SK-N-SH (cell line): ENCODE measurements around the gene MIA. TPM values are rescaled to one million over a fixed set of nuclear protein-coding genes. Genes with fewer than 3 reads are reported as not detected.
"Not testable (repeated sequence)": the region's sequence is repeated elsewhere in the genome, so short reads cannot be mapped to it uniquely, and the experiment has no call there.

Experiments
- CTCF ChIA-PET: fragments of 300-600, 350-600 bp; formaldehyde crosslinking; extraction: SDS; loops from one replicate; lab custom pipeline; 2021; lab: Yijun Ruan, JAX
- POLR2A ChIA-PET: fragments of 350-600 bp; sonication (Branson Sonifier 250); formaldehyde crosslinking; extraction: SDS; loops from one replicate; lab custom pipeline; 2020; ENCODE audit warnings: antibody characterized with exemption, inconsistent platforms; lab: Yijun Ruan, JAX
- DNase-seq: peaks from one replicate; pipeline ENCODE4 v3.0.0; 2012
- H2AFZ ChIP-seq: fragments of 200-600 bp; sonication (generic); 2 replicates; pipeline ENCODE4 v1.8.1; 2016; ENCODE audit warnings: antibody characterized with exemption, mild to moderate bottlenecking, low read depth
- H3F3A ChIP-seq: fragments of 200-600 bp; sonication (generic); replicated peaks from 2 replicates; pipeline ENCODE3; 2016; ENCODE audit warnings: antibody characterized with exemption, mild to moderate bottlenecking; ENCODE audit not compliant: insufficient read depth
- H3K27ac ChIP-seq, 2 experiments: fragments of 200-500 bp in 1 of 2; fragments of 200-600 bp in 1 of 2; sonication (Bioruptor generic) in 1 of 2; sonication (generic), shearing (Covaris generic) in 1 of 2; 2 replicates each; pipeline versions ENCODE4 v1.5.1 to v1.6.1; 2014 to 2016; ENCODE audit warnings: low read depth in 2 of 2, inconsistent platforms in 1 of 2, low read length in 1 of 2, mild to moderate bottlenecking in 1 of 2, mixed read lengths in 1 of 2
- H3K27me3 ChIP-seq: fragments of 200-600 bp; sonication (generic), shearing (Covaris generic); 2 replicates; pipeline ENCODE4 v1.6.1; 2016; ENCODE audit warnings: mixed run types; ENCODE audit not compliant: insufficient read depth
- H3K36me3 ChIP-seq, 2 experiments: fragments of 200-500 bp in 1 of 2; fragments of 200-600 bp in 1 of 2; sonication (Bioruptor generic) in 1 of 2; sonication (generic) in 1 of 2; replicated peaks in 1 of 2; 2 replicates each; pipeline versions ENCODE3 to v1.5.1; 2014 to 2016; ENCODE audit warnings: low read length in 1 of 2, mild to moderate bottlenecking in 1 of 2; ENCODE audit not compliant: insufficient read depth in 2 of 2, control insufficient read depth in 1 of 2
- H3K4me1 ChIP-seq, 2 experiments: fragments of 200-500 bp in 1 of 2; fragments of 200-600 bp in 1 of 2; sonication (Bioruptor generic) in 1 of 2; sonication (generic), shearing (Covaris generic) in 1 of 2; 2 replicates each; pipeline versions ENCODE4 v1.5.1 to v1.6.1; 2014 to 2016; ENCODE audit warnings: low read depth in 1 of 2, low read length in 1 of 2, mixed run types in 1 of 2; ENCODE audit not compliant: insufficient read depth in 2 of 2, control insufficient read depth in 1 of 2
- H3K4me2 ChIP-seq: fragments of 200-600 bp; sonication (generic), shearing (Covaris generic); 2 replicates; pipeline ENCODE4 v1.6.1; 2017; ENCODE audit warnings: mixed run types
- H3K4me3 ChIP-seq, 2 experiments: fragments of 200-500 bp in 1 of 2; fragments of 200-600 bp in 1 of 2; sonication (Bioruptor generic) in 1 of 2; sonication (generic), shearing (Covaris generic) in 1 of 2; 2 replicates each; pipeline versions ENCODE4 v1.5.1 to v1.8.1; 2014 to 2016; ENCODE audit warnings: low read depth in 2 of 2, inconsistent platforms in 1 of 2, low read length in 1 of 2, mild to moderate bottlenecking in 1 of 2, mixed read lengths in 1 of 2, moderate library complexity in 1 of 2
- H3K79me2 ChIP-seq: fragments of 200-600 bp; sonication (generic); 2 replicates; pipeline ENCODE4 v1.8.1; 2017; ENCODE audit warnings: mild to moderate bottlenecking; ENCODE audit not compliant: insufficient read depth
- H3K9ac ChIP-seq: fragments of 200-600 bp; sonication (generic); 2 replicates; pipeline ENCODE4 v1.6.1; 2017; ENCODE audit warnings: mixed run types
- H3K9me2 ChIP-seq: fragments of 200-600 bp; sonication (generic); 2 replicates; pipeline ENCODE4 v1.6.1; 2017; ENCODE audit warnings: mixed run types
- H3K9me3 ChIP-seq: fragments of 200-600 bp; sonication (generic); 2 replicates; pipeline ENCODE4 v1.6.1; 2017; ENCODE audit warnings: mixed run types, mild to moderate bottlenecking, moderate library complexity
- H4K20me1 ChIP-seq: fragments of 200-600 bp; sonication (generic); 2 replicates; pipeline ENCODE4 v1.6.1; 2017; ENCODE audit warnings: mild to moderate bottlenecking, mixed run types; ENCODE audit not compliant: insufficient read depth
- CHD2 ChIP-seq: fragments of 150-350 bp; IDR thresholded peaks from 2 replicates; pipeline ENCODE4 v1.6.1; 2018; ENCODE audit warnings: low read length; ENCODE audit not compliant: partially characterized antibody
- ELF1 ChIP-seq: IDR thresholded peaks from 2 replicates; pipeline ENCODE4 v1.4.0; 2012
- GABPA ChIP-seq: IDR thresholded peaks from 2 replicates; pipeline ENCODE4 v1.4.0; 2012; ENCODE audit warnings: low read depth, mild to moderate bottlenecking
- GATA2 ChIP-seq: sonication (generic); formaldehyde crosslinking; IDR thresholded peaks from 2 replicates; pipeline ENCODE4 v1.5.0; 2020; ENCODE audit warnings: mild to moderate bottlenecking, missing genetic modification reagents
- PBX3 ChIP-seq: IDR thresholded peaks from 2 replicates; pipeline ENCODE4; 2012
- POLR2AphosphoS5 ChIP-seq: IDR thresholded peaks from 2 replicates; pipeline ENCODE4 v1.6.1; 2012; ENCODE audit warnings: low read depth, low read length
- RAD21 ChIP-seq: IDR thresholded peaks from 2 replicates; pipeline ENCODE4 v1.6.1; 2012; ENCODE audit warnings: mild to moderate bottlenecking, low read length
- RFX5 ChIP-seq: IDR thresholded peaks from 2 replicates; pipeline ENCODE4 v1.6.1; 2012; ENCODE audit warnings: mild to moderate bottlenecking, improper control_type of control experiment, low read length
- RXRA ChIP-seq: IDR thresholded peaks from 2 replicates; pipeline ENCODE4 v1.4.0; 2012; ENCODE audit warnings: low read depth, mild to moderate bottlenecking, borderline replicate concordance
- TAF1 ChIP-seq: IDR thresholded peaks from 2 replicates; pipeline ENCODE4 v1.6.1; 2012; ENCODE audit warnings: low read depth, mild to moderate bottlenecking, low read length, moderate library complexity, borderline replicate concordance
- TEAD4 ChIP-seq: IDR thresholded peaks from 2 replicates; pipeline ENCODE4 v1.4.0; 2012; ENCODE audit warnings: mild to moderate bottlenecking, borderline replicate concordance; ENCODE audit not compliant: insufficient read depth
- YY1 ChIP-seq: IDR thresholded peaks from 2 replicates; pipeline ENCODE4 v1.4.0; 2012; ENCODE audit warnings: low read depth, mild to moderate bottlenecking
- WGBS: methylation state at CpG from one replicate; pipeline ENCODE4 v1.1.6; 2017; ENCODE audit warnings: low lambda C conversion rate; 5-methylcytosine and 5-hydroxymethylcytosine counted together
- polyA plus RNA-seq, 3 experiments: library from polyadenylated mRNA; depleted of rRNA; stranded (reverse); fragments of >200 nt; gene quantifications; 2 replicates each; pipeline ENCODE4 v1.2.3, GENCODE V29; 2012
- TF ChIP-seq, protein P1 (sequence below): IDR thresholded peaks from 2 replicates; pipeline ENCODE4 v1.6.1; 2012; ENCODE audit warnings: mild to moderate bottlenecking, low read depth, low read length, moderate library complexity
- TF ChIP-seq, protein P2 (sequence below): IDR thresholded peaks from 2 replicates; pipeline ENCODE4 v1.4.0; 2012; ENCODE audit warnings: low read depth

MIA gene
- 0.47 TPM in 1 of 2 replicates, not detected in the other for polyA plus RNA-seq (2012; rRNA removed)
- 0.38 TPM in 1 of 2 replicates, not detected in the other for polyA plus RNA-seq (2012; cell fraction: cytosol; rRNA removed)
- 0.22 and 0.50 TPM in 2 replicates for polyA plus RNA-seq (2012; cell fraction: nucleus; rRNA removed)

- H3K9ac ChIP-seq = no peak within 1 kb of the TSS
- H2AFZ ChIP-seq = no peak within 1 kb of the TSS
- H3K27ac ChIP-seq = no peak within 1 kb of the TSS
- H3K9me3 ChIP-seq = no peaks in the 10 kb centered on the region
- CTCF ChIA-PET = interaction anchor here (1.0 to 1.6 kb wide), 2 partner anchors 32 to 44 kb away, joined by 3 to 5 read pairs; no protein-coding TSS in a partner anchor
- peaks cover 13% of the 10 kb centered on the region for H3F3A ChIP-seq
- H3K36me3 ChIP-seq = no peaks in the 10 kb centered on the region
- POLR2A ChIA-PET = no interaction called here
- H3K27me3 ChIP-seq = no peaks in the 10 kb centered on the region
- H3K4me3 ChIP-seq = no peak within 1 kb of the TSS
- no peaks in the 10 kb centered on the region for H4K20me1 ChIP-seq
- peaks cover 6 to 9% of the 10 kb centered on the region in 2 experiments; a peak in 2 of 4 replicates for H3K4me1 ChIP-seq
- 88% methylated on average over 9 of the region's 9 CpGs for WGBS
- no peak within 1 kb of the TSS for H3K4me2 ChIP-seq
- TF ChIP-seq GATA2 = no peak
- no peak for TF ChIP-seq RXRA
- TF ChIP-seq, protein P1, sequence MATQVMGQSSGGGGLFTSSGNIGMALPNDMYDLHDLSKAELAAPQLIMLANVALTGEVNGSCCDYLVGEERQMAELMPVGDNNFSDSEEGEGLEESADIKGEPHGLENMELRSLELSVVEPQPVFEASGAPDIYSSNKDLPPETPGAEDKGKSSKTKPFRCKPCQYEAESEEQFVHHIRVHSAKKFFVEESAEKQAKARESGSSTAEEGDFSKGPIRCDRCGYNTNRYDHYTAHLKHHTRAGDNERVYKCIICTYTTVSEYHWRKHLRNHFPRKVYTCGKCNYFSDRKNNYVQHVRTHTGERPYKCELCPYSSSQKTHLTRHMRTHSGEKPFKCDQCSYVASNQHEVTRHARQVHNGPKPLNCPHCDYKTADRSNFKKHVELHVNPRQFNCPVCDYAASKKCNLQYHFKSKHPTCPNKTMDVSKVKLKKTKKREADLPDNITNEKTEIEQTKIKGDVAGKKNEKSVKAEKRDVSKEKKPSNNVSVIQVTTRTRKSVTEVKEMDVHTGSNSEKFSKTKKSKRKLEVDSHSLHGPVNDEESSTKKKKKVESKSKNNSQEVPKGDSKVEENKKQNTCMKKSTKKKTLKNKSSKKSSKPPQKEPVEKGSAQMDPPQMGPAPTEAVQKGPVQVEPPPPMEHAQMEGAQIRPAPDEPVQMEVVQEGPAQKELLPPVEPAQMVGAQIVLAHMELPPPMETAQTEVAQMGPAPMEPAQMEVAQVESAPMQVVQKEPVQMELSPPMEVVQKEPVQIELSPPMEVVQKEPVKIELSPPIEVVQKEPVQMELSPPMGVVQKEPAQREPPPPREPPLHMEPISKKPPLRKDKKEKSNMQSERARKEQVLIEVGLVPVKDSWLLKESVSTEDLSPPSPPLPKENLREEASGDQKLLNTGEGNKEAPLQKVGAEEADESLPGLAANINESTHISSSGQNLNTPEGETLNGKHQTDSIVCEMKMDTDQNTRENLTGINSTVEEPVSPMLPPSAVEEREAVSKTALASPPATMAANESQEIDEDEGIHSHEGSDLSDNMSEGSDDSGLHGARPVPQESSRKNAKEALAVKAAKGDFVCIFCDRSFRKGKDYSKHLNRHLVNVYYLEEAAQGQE = no peak
- no peak for TF ChIP-seq GABPA
- TF ChIP-seq ELF1 = no peak
- TF ChIP-seq POLR2AphosphoS5 = no peak
- TF ChIP-seq RAD21 = no peak
- DNase-seq = no peak
- H3K79me2 ChIP-seq = peaks cover 10% of the 10 kb centered on the region; the same call in 1 of the 2 replicates
- no peaks in the 10 kb centered on the region for H3K9me2 ChIP-seq
Observed at GRCh38 chr19:40774916-40775631, at the start of gene MIA. MIA (plus strand) TSS chr19:40775521; CDS start chr19:40775543, 22 bp downstream.

DNA sequence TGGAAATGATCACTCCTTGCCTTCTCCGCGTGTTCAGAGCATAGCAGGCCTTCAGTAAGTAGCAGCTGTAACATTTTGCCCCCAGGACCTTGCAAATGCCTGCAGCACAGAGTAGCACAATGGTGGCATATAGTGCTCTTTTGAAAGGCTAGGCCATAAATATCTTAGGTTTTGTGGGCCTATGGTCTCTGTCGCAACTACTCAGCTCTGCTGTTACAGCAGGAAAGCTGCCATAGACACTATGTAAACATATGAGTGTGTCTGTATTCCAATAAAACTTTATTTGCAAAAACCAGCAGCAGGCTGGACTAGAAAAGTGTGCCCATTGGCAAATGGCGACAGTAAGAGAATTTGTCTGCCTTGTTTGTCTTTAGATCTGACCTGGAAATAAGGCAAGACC, 49.0 kb upstream of the MIA start:
- Histone ChIP-seq H3K36me3 (peaks cover 6 to 46% of the 10 kb centered on the region in 2 experiments), H4K20me1 (0 out of 2 replicates have a peak, but pooled peaks cover 7% of the 10 kb centered on the region), H3K27me3 (no peaks in the 10 kb centered on the region), H3K9me2 (no peaks in the 10 kb centered on the region), H3K9ac (no peak overlapping the region), H3K4me2 (no peak overlapping the region), H3K4me3 (no peak overlapping the region), H3K27ac (no peak overlapping the region), H3K79me2 (peaks cover 38% of the 10 kb centered on the region), H3K9me3 (no peaks in the 10 kb centered on the region), H3F3A (no peaks in the 10 kb centered on the region), H3K4me1 (no peaks in the 10 kb centered on the region), H2AFZ (no peak overlapping the region)
- ChIA-PET CTCF (interaction anchor here (1.4 to 1.6 kb wide), 2 partner anchors 8 to 63 kb away, joined by 3 to 4 read pairs; no protein-coding TSS in a partner anchor), POLR2A (interaction anchor here (0.9 kb wide), 1 partner anchor 10 kb away, joined by 4 read pairs; the partner anchor contains the start of genes COQ8B and ITPKC)
- TF ChIP-seq CHD2 (no peak), YY1 (no peak), PBX3 (no peak), ELF1 (no peak), TEAD4 (no peak), RFX5 (no peak), TAF1 (no peak), GATA2 (no peak), GABPA (no peak)
- TF ChIP-seq, protein P2, sequence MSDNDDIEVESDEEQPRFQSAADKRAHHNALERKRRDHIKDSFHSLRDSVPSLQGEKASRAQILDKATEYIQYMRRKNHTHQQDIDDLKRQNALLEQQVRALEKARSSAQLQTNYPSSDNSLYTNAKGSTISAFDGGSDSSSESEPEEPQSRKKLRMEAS = no peak
- 94% methylated on average over 4 of the region's 4 CpGs for WGBS
- no peak for DNase-seq

- not testable (repeated sequence) for H3F3A ChIP-seq, H3K4me1 ChIP-seq, H3K4me2 ChIP-seq, H3K9ac ChIP-seq, H3K9me2 ChIP-seq, DNase-seq, H3K79me2 ChIP-seq, H3K4me3 ChIP-seq, H3K27ac ChIP-seq, H3K9me3 ChIP-seq, H3K27me3 ChIP-seq, H4K20me1 ChIP-seq, H2AFZ ChIP-seq
- ChIA-PET CTCF (interaction anchor here (0.6 to 1.2 kb wide), 2 partner anchors 26 to 95 kb away, joined by 3 to 4 read pairs; no protein-coding TSS in a partner anchor), POLR2A (interaction anchor here (1.3 kb wide), 1 partner anchor 11 kb away, joined by 3 read pairs; no protein-coding TSS in a partner anchor)
- peaks cover 21 to 49% of the 10 kb centered on the region in 2 experiments for H3K36me3 ChIP-seq
- 97% methylated on average over 5 of the region's 5 CpGs for WGBS
Observed at GRCh38 chr19:40730065-40730464, 45.3 kb upstream of the MIA start.
